HG03196 (cell line): Measurements from ENCODE around the gene TMEM39B.
"Not testable (repeated sequence)": the region's sequence is repeated elsewhere in the genome, so short reads cannot be mapped to it uniquely, and the experiment has no call there.

Source experiments
- ATAC-seq: cut with Tn5 transposase; IDR thresholded peaks from one replicate; pipeline ENCODE4 v1.9.1; 2021; ENCODE audit not compliant: unreplicated experiment

Gene TMEM39B

DNA sequence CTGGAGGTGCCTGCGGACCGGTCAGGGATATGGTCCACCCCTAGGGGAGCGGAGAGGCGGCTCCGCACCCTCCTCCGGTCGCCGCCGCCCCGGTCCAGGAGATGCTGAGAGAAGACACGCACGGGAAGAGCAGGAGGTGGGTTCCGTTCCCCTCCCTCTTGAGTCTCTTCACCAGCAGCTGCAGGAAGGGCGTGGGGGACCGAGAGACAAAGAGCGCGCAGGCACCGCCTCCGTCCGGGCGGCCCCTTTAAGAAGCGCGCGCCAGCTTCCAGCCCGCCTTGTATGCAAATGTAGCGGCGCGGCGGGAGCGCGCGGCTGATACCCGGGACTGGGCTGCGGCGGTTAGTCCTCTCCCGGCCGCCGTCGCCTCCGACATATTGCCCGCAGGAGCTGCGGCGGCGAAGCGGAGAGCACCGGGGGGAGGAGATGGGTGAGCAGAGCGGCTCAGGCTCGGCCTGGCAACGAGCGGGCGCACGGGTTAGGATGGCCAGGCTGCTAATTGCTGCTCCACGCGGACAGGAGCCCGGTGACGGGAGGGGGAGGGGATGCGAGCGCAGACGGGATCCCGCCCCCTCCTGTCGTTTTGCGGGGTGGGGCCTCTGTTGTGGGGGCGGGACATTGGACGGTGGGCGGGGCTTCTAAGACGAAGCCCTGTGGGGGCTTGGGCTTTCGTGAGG, at the start of gene TMEM39B:
TMEM39B (plus strand) TSS at position 318 of the 677 bp plus-strand sequence; CDS start at position 427, 109 bp downstream.
- ATAC-seq = peak; percentile 86

- ATAC-seq = no peak
Observed at GRCh38 chr1:32023351-32023750, 49.4 kb upstream of the TMEM39B start.

DNA sequence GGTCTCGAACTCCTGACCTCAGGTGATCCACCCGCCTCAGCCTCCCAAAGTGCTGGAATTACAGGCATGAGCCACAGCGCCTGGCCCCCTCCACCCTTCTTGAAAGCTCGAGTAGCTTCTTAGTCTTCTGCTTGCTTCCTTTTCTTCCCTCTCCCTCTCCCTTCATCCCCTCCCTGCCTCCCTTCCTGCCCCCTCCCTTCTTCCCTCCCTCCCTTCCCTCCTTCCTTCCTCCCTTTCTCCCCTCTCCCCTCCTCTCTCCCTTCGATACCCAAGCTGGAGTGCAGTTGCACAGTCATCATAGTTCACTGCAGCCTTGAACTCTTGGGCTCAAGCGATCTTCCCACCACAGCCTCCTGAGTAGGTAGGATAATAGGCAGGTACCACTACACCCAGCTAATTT, 47.2 kb upstream of the TMEM39B start:
- no peak for ATAC-seq

DNA sequence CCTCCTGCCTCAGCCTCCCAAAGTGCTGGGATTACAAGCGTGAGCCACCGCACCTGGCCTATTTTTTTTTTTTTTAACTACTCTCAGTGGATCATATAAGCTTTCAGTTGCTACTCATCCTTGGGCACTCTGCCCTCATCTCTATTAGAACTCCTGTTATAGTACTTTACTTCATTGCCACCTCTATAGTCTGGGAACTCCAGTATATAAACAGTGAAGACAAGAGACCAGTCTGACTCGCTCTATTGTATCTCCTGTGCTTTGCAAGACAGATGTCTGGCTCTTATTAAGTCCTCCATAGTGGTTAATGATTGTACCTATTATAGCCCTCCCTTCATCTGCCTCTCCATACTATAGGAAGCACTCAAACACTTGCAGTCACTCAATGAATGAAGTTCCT, 44.0 kb upstream of the TMEM39B start:
- no peak for ATAC-seq

DNA sequence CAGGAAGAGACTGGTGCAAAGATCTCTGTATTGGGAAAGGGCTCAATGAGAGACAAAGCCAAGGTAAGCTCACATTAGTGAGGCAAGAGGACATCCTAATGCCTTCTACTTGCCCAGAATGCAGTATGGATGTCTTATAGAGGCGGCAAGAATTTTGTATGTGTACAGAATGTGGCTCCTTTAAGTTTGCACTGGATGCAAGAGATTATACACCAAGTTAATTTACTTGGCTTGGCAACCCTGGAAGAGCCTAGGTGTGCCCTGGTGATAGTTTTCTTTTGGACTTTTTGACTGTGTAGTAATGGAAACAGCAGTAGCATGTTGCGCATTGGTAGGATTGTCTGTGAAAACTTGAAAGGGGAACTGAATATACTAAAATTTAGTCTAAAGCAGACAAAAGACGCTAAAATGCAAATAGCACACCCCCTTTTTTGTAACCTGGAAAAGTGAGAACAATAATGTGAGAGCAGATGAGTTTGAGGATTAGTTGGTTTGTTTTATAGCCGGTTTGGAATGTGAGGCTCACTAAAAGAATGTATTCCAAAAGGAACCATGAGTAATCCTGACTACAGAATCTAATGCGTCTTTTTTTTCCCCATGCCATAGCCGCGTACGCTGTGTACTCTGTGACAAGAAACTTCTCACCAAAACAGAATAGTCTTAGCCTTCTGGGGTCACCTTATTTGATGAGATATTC, 41.0 kb upstream of the TMEM39B start:
- no peak for ATAC-seq

GRCh38 chr1:32032275-32032615, 40.5 kb upstream of the TMEM39B start:
- no peak for ATAC-seq

GRCh38 chr1:32035119-32035518, 37.6 kb upstream of the TMEM39B start:
- ATAC-seq = no peak

GRCh38 chr1:32040711-32041110, 32.0 kb upstream of the TMEM39B start:
- no peak for ATAC-seq

GRCh38 chr1:32042330-32042729, 30.4 kb upstream of the TMEM39B start:
- no peak for ATAC-seq

DNA sequence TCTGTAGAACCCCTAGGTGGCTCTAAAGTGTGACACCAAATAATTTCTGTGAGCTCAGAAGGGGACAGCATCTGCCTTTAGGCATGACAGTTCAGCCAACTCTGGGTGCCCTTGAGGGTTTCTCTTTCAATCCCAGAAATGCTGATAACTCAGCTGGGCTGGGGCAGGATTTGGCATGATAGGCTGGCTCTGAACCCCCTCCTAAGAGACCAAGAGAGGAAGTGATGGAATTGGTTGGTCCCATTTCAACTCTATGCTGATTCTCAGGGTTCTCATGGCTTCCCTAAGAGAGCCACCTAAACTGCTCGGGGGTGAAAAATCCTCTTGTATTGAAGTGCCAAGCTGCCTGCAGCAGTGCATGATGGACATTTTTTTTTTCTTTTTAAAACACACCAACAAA, 28.5 kb upstream of the TMEM39B start:
- no peak for ATAC-seq

DNA sequence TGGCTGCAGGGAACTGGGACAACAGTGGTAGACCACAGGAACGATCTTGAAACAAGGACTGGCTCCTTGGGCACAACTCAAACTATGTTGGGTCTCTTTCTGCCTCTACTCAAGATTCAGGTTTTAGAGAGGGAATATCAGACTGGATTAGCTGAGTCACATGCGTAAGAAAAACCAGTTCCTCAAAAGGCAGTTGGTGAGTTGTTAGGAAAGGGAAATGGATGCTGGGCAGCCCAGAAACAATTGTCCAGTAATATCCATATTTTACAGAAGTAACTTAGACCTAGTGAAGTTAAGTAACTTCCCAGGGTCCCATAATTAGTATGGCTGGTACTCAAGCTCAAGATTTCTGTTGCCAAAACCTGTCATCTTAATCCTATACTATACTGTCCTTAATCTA, 27.0 kb upstream of the TMEM39B start:
- no peak for ATAC-seq

- ATAC-seq = no peak
Observed at GRCh38 chr1:32047701-32048100, 25.0 kb upstream of the TMEM39B start.

- no peak for ATAC-seq
Observed at GRCh38 chr1:32048440-32048839, 24.3 kb upstream of the TMEM39B start.

- ATAC-seq = no peak
Observed at GRCh38 chr1:32051706-32052105, 21.0 kb upstream of the TMEM39B start.

DNA sequence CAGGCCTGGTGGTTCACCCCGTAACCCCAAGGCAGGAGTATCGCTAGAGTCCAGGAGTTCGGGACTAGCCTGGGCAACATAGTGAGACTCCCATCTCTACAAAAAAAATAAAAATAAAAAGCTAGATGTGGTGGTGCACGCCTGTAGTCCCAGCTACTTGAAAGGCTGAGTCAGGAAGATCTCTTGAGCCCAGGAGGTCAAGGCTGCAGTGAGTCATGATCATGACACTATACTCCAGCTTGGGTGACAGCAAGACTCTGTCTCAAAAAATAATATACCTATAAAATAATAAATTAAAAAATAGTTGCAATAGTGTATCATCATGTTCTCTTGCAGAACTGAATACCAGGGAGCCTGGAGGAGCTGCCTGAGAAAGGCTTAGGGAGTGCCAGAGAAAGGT, 19.9 kb upstream of the TMEM39B start:
- ATAC-seq = no peak

- ATAC-seq = no peak
Observed at GRCh38 chr1:32055416-32055815, 17.3 kb upstream of the TMEM39B start.

- no peak for ATAC-seq
Observed at GRCh38 chr1:32056598-32056997, 16.1 kb upstream of the TMEM39B start.

DNA sequence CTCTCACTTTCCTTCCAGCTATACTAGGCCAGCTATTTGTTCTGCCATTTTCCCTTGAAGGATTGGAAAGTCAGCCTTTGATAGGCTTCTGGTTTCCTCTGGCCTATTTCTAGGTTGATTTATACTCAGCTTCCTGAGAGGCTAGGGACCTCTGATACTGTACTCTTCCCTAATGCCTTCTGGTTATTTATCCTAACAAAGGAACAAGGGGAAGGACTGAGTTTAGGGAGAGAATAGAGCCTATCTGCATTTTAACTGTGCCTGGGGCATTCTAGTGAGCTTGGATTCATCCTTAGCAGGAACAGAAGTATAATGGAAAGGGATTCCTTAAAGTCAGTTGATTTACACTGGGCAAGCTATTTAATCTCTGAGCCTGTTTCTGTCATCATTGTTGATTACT, 11.8 kb upstream of the TMEM39B start:
- no peak for ATAC-seq

DNA sequence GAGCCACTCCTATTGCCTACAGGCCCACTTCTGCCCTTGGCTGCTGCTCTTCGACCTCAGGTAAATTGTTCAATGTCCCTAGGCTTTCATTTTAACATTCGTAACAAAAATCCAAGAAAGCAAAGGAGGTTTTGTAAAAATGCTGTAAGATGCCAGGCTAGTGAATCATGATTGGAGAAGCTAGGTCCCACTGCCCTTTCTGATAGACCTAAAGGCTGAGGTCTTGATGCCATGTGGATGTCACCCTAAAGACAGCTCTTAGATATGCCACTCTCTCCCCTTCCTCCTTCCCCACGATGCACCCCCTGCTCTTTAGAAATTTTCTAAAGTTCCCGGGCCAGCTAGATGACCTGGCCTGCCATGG, 9.9 kb upstream of the TMEM39B start:
- ATAC-seq = no peak

DNA sequence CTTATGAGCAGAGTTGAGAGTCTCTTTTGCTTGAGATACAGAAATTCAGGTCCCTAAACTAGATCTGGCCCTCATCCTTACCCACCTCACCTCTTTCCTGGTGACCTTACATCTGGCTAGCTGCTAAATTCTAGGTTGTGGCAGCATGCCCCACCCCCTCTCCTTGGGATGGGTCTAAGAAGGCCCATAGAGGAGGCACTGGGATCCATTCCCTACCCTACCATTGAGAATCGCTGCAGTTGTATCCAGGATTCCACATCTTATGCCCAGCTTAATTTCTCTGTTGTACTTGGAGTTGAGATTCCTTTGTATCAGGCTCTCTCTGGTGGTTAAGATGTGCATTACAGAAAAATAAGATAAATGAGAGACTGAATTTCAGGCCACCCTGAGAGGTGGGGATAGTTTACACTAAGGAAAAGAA, 9.5 kb upstream of the TMEM39B start:
- no peak for ATAC-seq

- ATAC-seq = not testable (repeated sequence)
Observed at GRCh38 chr1:32065613-32066488, 6.9 kb upstream of the TMEM39B start.

DNA sequence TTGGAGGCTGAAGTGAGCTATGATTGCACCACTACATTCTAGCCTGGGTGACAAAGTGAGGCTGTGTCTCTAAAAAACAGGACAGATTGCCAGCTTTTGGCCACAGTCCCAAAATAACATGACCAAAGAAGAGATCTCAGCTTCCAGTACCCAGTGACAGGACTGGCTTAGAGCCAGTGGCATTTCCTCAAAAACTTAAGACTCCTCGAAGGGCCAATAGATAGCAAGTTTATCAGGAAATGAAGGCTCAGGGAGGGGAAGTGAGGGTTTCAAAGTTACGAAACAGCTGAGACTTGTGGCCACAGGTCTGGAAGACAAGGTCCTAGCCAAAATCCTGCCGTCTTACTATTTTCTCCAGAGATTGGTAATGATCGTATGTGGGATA, 6.3 kb upstream of the TMEM39B start:
- no peak for ATAC-seq
